Effector memory CD8-positive, alpha-beta T cell (primary cell): ENCODE results near the gene DRAXIN.

Source experiments
- ATAC-seq: fragments of 150-1000 bp; cut with Tn5 transposase; replicated peaks from 2 replicates; pipeline ENCODE4 v1.10.0; 2021; ENCODE audit warnings: mild to moderate bottlenecking, moderate library complexity
- DNase-seq, 3 experiments: peaks; one replicate each; pipeline ENCODE4 v3.0.0; 2021
- H3K27ac Mint-ChIP-seq, 2 donors: one replicate each; pipeline ENCODE4 v1.8.0; 2022; ENCODE audit warnings: mild to moderate bottlenecking in 2 of 2, mixed read lengths in 2 of 2, moderate library complexity in 2 of 2
- H3K27me3 Mint-ChIP-seq, 2 donors: one replicate each; pipeline ENCODE4 v1.8.0; 2022; ENCODE audit warnings: mixed read lengths in 2 of 2
- H3K36me3 Mint-ChIP-seq: one replicate; pipeline ENCODE4 v1.8.0; 2022; ENCODE audit warnings: mild to moderate bottlenecking, moderate library complexity, mixed read lengths; ENCODE audit not compliant: insufficient read depth
- H3K4me1 Mint-ChIP-seq, 2 donors: one replicate each; pipeline ENCODE4 v1.8.0; 2022; ENCODE audit warnings: low read depth in 2 of 2, mixed read lengths in 2 of 2
- H3K4me3 Mint-ChIP-seq, 2 donors: one replicate each; pipeline ENCODE4 v1.8.0; 2022; ENCODE audit warnings: mild to moderate bottlenecking in 2 of 2, mixed read lengths in 2 of 2, moderate library complexity in 2 of 2
- H3K9me3 Mint-ChIP-seq, 2 donors: one replicate each; pipeline ENCODE4 v1.8.0; 2022; ENCODE audit warnings: mixed read lengths in 2 of 2

DRAXIN gene

GRCh38 chr1:11682799-11683198 is 8.7 kb upstream of the DRAXIN start:
- H3K9me3 Mint-ChIP-seq = no peaks in the 10 kb centered on the region
- no peak overlapping the region for H3K4me3 Mint-ChIP-seq
- DNase-seq = no peak
- ATAC-seq = no peak
- peaks cover 3 to 28% of the 10 kb centered on the region in 2 donors for H3K27me3 Mint-ChIP-seq
- H3K36me3 Mint-ChIP-seq = peaks cover 4% of the 10 kb centered on the region
- H3K27ac Mint-ChIP-seq = no peak overlapping the region
- peaks cover 6% of the 10 kb centered on the region in 2 donors for H3K4me1 Mint-ChIP-seq

GRCh38 chr1:11684070-11684469 is 7.4 kb upstream of the DRAXIN start:
- H3K27ac Mint-ChIP-seq = no peak overlapping the region
- H3K9me3 Mint-ChIP-seq = no peaks in the 10 kb centered on the region
- H3K27me3 Mint-ChIP-seq = peaks cover 8 to 40% of the 10 kb centered on the region in 2 donors
- peaks cover 5 to 6% of the 10 kb centered on the region in 2 donors for H3K4me1 Mint-ChIP-seq
- H3K4me3 Mint-ChIP-seq = no peak overlapping the region
- H3K36me3 Mint-ChIP-seq = peaks cover 7% of the 10 kb centered on the region
- DNase-seq (no peak), ATAC-seq (no peak)

GRCh38 chr1:11685210-11685752 is 6.2 kb upstream of the DRAXIN start:
- peaks cover 2% of the 10 kb centered on the region for H3K36me3 Mint-ChIP-seq
- no peak for ATAC-seq
- H3K4me3 Mint-ChIP-seq = no peak overlapping the region
- H3K27ac Mint-ChIP-seq = no peak overlapping the region
- H3K4me1 Mint-ChIP-seq = peaks cover under 1 to 11% of the 10 kb centered on the region in 2 donors
- DNase-seq = no peak
- peaks cover 16 to 50% of the 10 kb centered on the region in 2 donors for H3K27me3 Mint-ChIP-seq
- H3K9me3 Mint-ChIP-seq = no peaks in the 10 kb centered on the region

- peaks cover 5% of the 10 kb centered on the region for H3K36me3 Mint-ChIP-seq
- no peak overlapping the region for H3K27ac Mint-ChIP-seq
- no peak overlapping the region for H3K4me3 Mint-ChIP-seq
- peaks cover 19 to 25% of the 10 kb centered on the region in 2 donors for H3K4me1 Mint-ChIP-seq
- peaks cover 24 to 65% of the 10 kb centered on the region in 2 donors for H3K27me3 Mint-ChIP-seq
- no peaks in the 10 kb centered on the region for H3K9me3 Mint-ChIP-seq
- no peak for DNase-seq
- ATAC-seq = no peak
Measured at GRCh38 chr1:11688506-11688905, 3.0 kb upstream of the DRAXIN start.

GRCh38 chr1:11690397-11691301 is 861 bp upstream of the DRAXIN start:
- Mint-ChIP-seq H3K27me3 (peaks cover 24 to 51% of the 10 kb centered on the region in 2 donors), H3K4me1 (peaks cover 26 to 33% of the 10 kb centered on the region in 2 donors), H3K27ac (peak overlapping the region in 1 of 2 donors; percentile 79), H3K36me3 (peaks cover 5% of the 10 kb centered on the region), H3K4me3 (peak overlapping the region; percentile 60 to 81), H3K9me3 (no peaks in the 10 kb centered on the region)
- ATAC-seq (no peak), DNase-seq (no peak)

- Mint-ChIP-seq H3K36me3 (peaks cover 5% of the 10 kb centered on the region), H3K4me3 (peak overlapping the region; percentile 54 to 82), H3K4me1 (peaks cover 26 to 33% of the 10 kb centered on the region in 2 donors), H3K9me3 (no peaks in the 10 kb centered on the region), H3K27ac (peak overlapping the region; percentile 75 to 93), H3K27me3 (peaks cover 24 to 42% of the 10 kb centered on the region in 2 donors)
- DNase-seq (no peak), ATAC-seq (no peak)
Measured at GRCh38 chr1:11691928-11692711, 610 bp downstream of the DRAXIN start.

GRCh38 chr1:11693024-11693590 is 1.6 kb downstream of the DRAXIN start:
- ATAC-seq (peak; percentile 81), DNase-seq (peak; percentile 53 to 55 (median 54))
- no peaks in the 10 kb centered on the region for H3K9me3 Mint-ChIP-seq
- peaks cover 27 to 33% of the 10 kb centered on the region in 2 donors for H3K4me1 Mint-ChIP-seq
- H3K36me3 Mint-ChIP-seq = peaks cover 5% of the 10 kb centered on the region
- peak overlapping the region; percentile 75 to 93 for H3K27ac Mint-ChIP-seq
- H3K27me3 Mint-ChIP-seq = peaks cover 18 to 34% of the 10 kb centered on the region in 2 donors
- peak overlapping the region; percentile 54 to 82 for H3K4me3 Mint-ChIP-seq

GRCh38 chr1:11693917-11694316 is 2.4 kb downstream of the DRAXIN start:
- H3K9me3 Mint-ChIP-seq = no peaks in the 10 kb centered on the region
- H3K36me3 Mint-ChIP-seq = peaks cover 4% of the 10 kb centered on the region
- peak overlapping the region; percentile 75 to 93 for H3K27ac Mint-ChIP-seq
- peaks cover 27 to 33% of the 10 kb centered on the region in 2 donors for H3K4me1 Mint-ChIP-seq
- peaks cover 15 to 25% of the 10 kb centered on the region in 2 donors for H3K27me3 Mint-ChIP-seq
- DNase-seq = no peak
- H3K4me3 Mint-ChIP-seq = peak overlapping the region; percentile 54 to 82
- ATAC-seq = no peak

GRCh38 chr1:11695861-11696260 is 4.4 kb downstream of the DRAXIN start:
- peaks cover 20 to 22% of the 10 kb centered on the region in 2 donors for H3K4me1 Mint-ChIP-seq
- DNase-seq (no peak), ATAC-seq (no peak)
- H3K4me3 Mint-ChIP-seq = no peak overlapping the region
- H3K27ac Mint-ChIP-seq = no peak overlapping the region
- H3K27me3 Mint-ChIP-seq = peaks cover 5 to 9% of the 10 kb centered on the region in 2 donors
- H3K36me3 Mint-ChIP-seq = peaks cover 3% of the 10 kb centered on the region
- no peaks in the 10 kb centered on the region for H3K9me3 Mint-ChIP-seq

GRCh38 chr1:11697188-11697892 is 5.8 kb downstream of the DRAXIN start:
- Mint-ChIP-seq H3K27ac (peak overlapping the region in 1 of 2 donors; percentile 39), H3K9me3 (no peaks in the 10 kb centered on the region), H3K4me3 (no peak overlapping the region), H3K4me1 (peaks cover 19% of the 10 kb centered on the region in 2 donors), H3K36me3 (peaks cover 3% of the 10 kb centered on the region), H3K27me3 (peaks cover 3% of the 10 kb centered on the region in 2 donors)
- ATAC-seq (no peak), DNase-seq (no peak)

GRCh38 chr1:11697893-11698210 is 6.3 kb downstream of the DRAXIN start:
- H3K27me3 Mint-ChIP-seq = no peaks in the 10 kb centered on the region

GRCh38 chr1:11700601-11701467 is 9.3 kb downstream of the DRAXIN start:
- Mint-ChIP-seq H3K36me3 (no peaks in the 10 kb centered on the region), H3K27ac (no peak overlapping the region), H3K27me3 (peaks cover 5 to 25% of the 10 kb centered on the region in 2 donors), H3K4me3 (no peak overlapping the region), H3K4me1 (peaks cover 0 to 2% of the 10 kb centered on the region in 2 donors), H3K9me3 (no peaks in the 10 kb centered on the region)
- DNase-seq = no peak
- no peak for ATAC-seq

More at GRCh38 chr1:11697893-11698210, 6.3 kb downstream of the DRAXIN start:
- no peak for ATAC-seq
- H3K4me1 Mint-ChIP-seq = peaks cover 14 to 15% of the 10 kb centered on the region in 2 donors
- H3K4me3 Mint-ChIP-seq = no peak overlapping the region
- no peaks in the 10 kb centered on the region for H3K9me3 Mint-ChIP-seq
- peaks cover 3% of the 10 kb centered on the region for H3K36me3 Mint-ChIP-seq
- DNase-seq = no peak
- H3K27ac Mint-ChIP-seq = peak overlapping the region in 1 of 2 donors; percentile 19
